LNCaP clone FGC (cell line): Measurements from ENCODE around the gene LEMD1.
A peak's percentile ranks its signal among the peaks of the same experiment; 100 is the strongest.

Experiments
- DNase-seq: peaks from one replicate; pipeline ENCODE4 v3.0.0-alpha.2; 2011; ENCODE audit warnings: low read depth
- H3K4me3 ChIP-seq: 2 replicates; pipeline ENCODE4 v1.5.1; 2011; ENCODE audit warnings: mild to moderate bottlenecking, low read depth, low read length, control low read depth
- CTCF ChIP-seq: IDR thresholded peaks from 2 replicates; pipeline ENCODE4 v1.5.1; 2012; ENCODE audit warnings: mild to moderate bottlenecking; ENCODE audit not compliant: control insufficient read depth, insufficient read depth; ENCODE audit errors: extremely low read depth

LEMD1 gene

GRCh38 chr1:205354259-205355074 lies 67.4 kb downstream of the LEMD1 start:
- peak; percentile 53 for DNase-seq
- H3K4me3 ChIP-seq = no peak overlapping the region
- peak; percentile 88 for TF ChIP-seq CTCF

DNA sequence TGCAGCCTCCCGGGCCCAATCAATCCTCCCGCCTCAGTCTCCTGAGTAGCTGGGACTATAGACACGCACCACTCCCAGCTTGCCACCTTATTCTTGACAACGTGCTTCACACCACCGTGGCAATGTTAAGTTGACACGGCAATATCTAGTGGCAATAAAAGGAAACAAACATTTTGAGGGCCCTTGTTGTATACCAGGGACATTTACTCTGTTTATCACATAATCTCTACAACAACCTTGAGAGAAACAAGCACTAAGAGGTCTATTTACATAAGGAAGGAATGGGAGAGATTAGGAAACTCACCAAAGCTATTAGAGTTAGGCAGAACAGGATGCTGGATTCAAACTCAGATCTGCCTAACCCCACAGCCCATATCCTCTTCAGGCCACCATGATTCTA lies 68.2 kb downstream of the LEMD1 start:
- no peak overlapping the region for H3K4me3 ChIP-seq
- no peak for TF ChIP-seq CTCF
- no peak for DNase-seq

DNA sequence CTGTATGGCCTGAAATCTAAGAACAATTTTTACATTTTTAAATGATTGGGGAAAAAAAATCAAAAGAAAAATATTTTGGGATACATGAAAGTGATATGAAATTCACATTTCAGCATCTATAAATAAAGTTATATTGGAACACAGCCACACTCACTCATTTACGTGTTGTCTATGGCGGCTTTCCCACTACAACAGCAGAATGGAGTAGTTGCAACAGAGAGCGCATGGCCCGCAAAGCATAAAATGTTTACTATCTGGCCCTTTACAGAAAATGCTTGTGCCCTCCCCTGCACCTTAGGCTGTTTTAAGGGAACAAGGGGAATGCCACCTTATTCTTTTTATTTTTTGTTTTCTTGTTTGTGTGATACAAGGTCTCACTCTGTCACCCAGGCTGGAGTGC lies 68.7 kb downstream of the LEMD1 start:
- DNase-seq = no peak
- no peak for TF ChIP-seq CTCF
- no peak overlapping the region for H3K4me3 ChIP-seq

- no peak for TF ChIP-seq CTCF
- no peak overlapping the region for H3K4me3 ChIP-seq
- no peak for DNase-seq
Measured at GRCh38 chr1:205351984-205352713, 69.7 kb downstream of the LEMD1 start.

- no peak for TF ChIP-seq CTCF
- no peak overlapping the region for H3K4me3 ChIP-seq
- no peak for DNase-seq
Measured at GRCh38 chr1:205350691-205351141, 71.1 kb downstream of the LEMD1 start.

DNA sequence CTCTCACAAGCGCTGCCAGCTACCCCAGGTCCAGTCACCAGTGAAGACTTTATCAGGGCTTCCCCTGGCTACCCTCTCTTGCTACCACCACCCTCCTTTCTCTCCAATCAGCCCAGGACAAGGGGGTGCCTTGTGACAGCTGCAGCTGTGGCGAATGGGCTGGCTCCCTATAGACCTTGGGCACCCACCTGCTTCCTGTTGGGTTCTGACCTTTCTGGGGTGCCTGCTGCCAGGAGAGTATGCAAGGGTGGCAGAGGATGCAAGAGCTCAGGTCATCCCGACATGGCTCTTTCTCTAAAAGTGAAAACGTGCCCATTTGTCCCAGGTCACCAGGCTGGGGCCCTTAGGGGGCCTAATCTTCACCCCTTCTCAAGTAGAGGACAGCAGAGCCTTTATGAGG lies 71.7 kb downstream of the LEMD1 start:
- DNase-seq = no peak
- H3K4me3 ChIP-seq = no peak overlapping the region
- no peak for TF ChIP-seq CTCF
